ENCODE data around the gene EFNA4.

DNA sequence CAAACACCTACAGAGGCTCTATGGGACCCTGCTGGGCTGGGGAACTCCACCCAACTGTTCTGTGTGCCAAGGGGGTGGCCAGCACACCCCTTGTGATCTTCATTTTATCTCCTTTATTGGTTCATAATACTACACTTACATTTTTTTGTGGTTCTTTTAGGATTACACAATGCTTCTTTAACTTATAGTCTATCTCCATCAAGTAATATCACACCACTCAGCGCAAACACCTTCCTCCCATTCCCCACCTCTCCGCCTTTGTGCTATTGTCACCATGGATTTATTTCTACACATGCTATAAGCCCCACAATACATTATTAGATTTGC, 31.0 kb downstream of the EFNA4 start:
- TF ChIP-seq, protein P1, sequence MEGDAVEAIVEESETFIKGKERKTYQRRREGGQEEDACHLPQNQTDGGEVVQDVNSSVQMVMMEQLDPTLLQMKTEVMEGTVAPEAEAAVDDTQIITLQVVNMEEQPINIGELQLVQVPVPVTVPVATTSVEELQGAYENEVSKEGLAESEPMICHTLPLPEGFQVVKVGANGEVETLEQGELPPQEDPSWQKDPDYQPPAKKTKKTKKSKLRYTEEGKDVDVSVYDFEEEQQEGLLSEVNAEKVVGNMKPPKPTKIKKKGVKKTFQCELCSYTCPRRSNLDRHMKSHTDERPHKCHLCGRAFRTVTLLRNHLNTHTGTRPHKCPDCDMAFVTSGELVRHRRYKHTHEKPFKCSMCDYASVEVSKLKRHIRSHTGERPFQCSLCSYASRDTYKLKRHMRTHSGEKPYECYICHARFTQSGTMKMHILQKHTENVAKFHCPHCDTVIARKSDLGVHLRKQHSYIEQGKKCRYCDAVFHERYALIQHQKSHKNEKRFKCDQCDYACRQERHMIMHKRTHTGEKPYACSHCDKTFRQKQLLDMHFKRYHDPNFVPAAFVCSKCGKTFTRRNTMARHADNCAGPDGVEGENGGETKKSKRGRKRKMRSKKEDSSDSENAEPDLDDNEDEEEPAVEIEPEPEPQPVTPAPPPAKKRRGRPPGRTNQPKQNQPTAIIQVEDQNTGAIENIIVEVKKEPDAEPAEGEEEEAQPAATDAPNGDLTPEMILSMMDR (conservative IDR thresholded peaks at IDR 0.05): no peak; the same call in 1 of the 2 replicates
- TF ChIP-seq ZFX (IDR thresholded peaks at IDR 0.05): no peak
